Natural killer cell (primary cell): ENCODE results near the gene SH2D6. TPM values are rescaled to one million over a fixed set of nuclear protein-coding genes. Genes with fewer than 3 reads are reported as not detected.

ENCODE experiments used
- ATAC-seq, 3 donors: fragments of 150-1000 bp in 2 of 3; fragments of 200-7000 bp in 1 of 3; cut with Tn5 transposase; 1 replicate in 1 of 3; 2 replicates in 2 of 3; pipeline ENCODE4 v1.10.0; 2021; ENCODE audit warnings: mild to moderate bottlenecking in 2 of 3, moderate library complexity in 2 of 3
- DNase-seq, 2 donors: peaks; one replicate each; pipeline versions ENCODE4 v3.0.0 to v3.0.0-alpha.2; 2013 to 2021; ENCODE audit warnings: mixed read lengths in 1 of 2
- H3K27ac ChIP-seq: one replicate; pipeline ENCODE4 v1.5.1; 2013; ENCODE audit warnings: mild to moderate bottlenecking, low read length
- H3K27me3 ChIP-seq: one replicate; pipeline ENCODE4 v1.6.1; 2013; ENCODE audit warnings: low read length; ENCODE audit not compliant: control insufficient read depth, insufficient read depth
- H3K36me3 ChIP-seq: one replicate; pipeline ENCODE4 v1.6.1; 2013; ENCODE audit warnings: low read length; ENCODE audit not compliant: control insufficient read depth, insufficient read depth
- H3K4me1 ChIP-seq: one replicate; pipeline ENCODE4 v1.6.1; 2013; ENCODE audit warnings: low read length; ENCODE audit not compliant: control insufficient read depth, insufficient read depth
- H3K4me3 ChIP-seq: one replicate; pipeline ENCODE4 v1.5.1; 2013; ENCODE audit warnings: low read length
- H3K9me3 ChIP-seq: one replicate; pipeline ENCODE4 v1.6.1; 2013; ENCODE audit warnings: low read length; ENCODE audit not compliant: control insufficient read depth, insufficient read depth
- H3K27ac Mint-ChIP-seq, 2 donors: one replicate each; pipeline ENCODE4 v1.8.0; 2022; ENCODE audit warnings: mild to moderate bottlenecking in 2 of 2, mixed read lengths in 2 of 2, moderate library complexity in 1 of 2
- H3K27me3 Mint-ChIP-seq, 2 donors: one replicate each; pipeline ENCODE4 v1.8.0; 2022; ENCODE audit warnings: low read depth in 2 of 2, mixed read lengths in 2 of 2
- H3K36me3 Mint-ChIP-seq: one replicate; pipeline ENCODE4 v1.8.0; 2022; ENCODE audit warnings: mixed read lengths
- H3K4me1 Mint-ChIP-seq, 2 donors: one replicate each; pipeline ENCODE4 v1.8.0; 2022; ENCODE audit warnings: mixed read lengths in 2 of 2
- H3K4me3 Mint-ChIP-seq: one replicate; pipeline ENCODE4 v1.8.0; 2022; ENCODE audit warnings: mild to moderate bottlenecking, moderate library complexity, mixed read lengths
- H3K9me3 Mint-ChIP-seq, 2 donors: one replicate each; pipeline ENCODE4 v1.8.0; 2022; ENCODE audit warnings: mixed read lengths in 2 of 2
- WGBS: methylation state at CpG from one replicate; pipeline ENCODE4 v1.1.7; 2013; ENCODE audit warnings: missing lambda C conversion rate; ENCODE audit not compliant: insufficient coverage; 5-methylcytosine and 5-hydroxymethylcytosine counted together
- intact Hi-C: fragments of 100-400 bp; cut with micrococcal nuclease; formaldehyde crosslinking; loops from one replicate; pipeline ENCODE4 v1.14.2; 2022
- total RNA-seq, 4 donors: library from RNA; stranded (reverse); fragments of 120-200 nt in 1 of 4; gene quantifications; one replicate each; pipeline versions ENCODE4 v1.2.3 to v1.2.4, GENCODE V29; 2013 to 2022
- TF ChIP-seq, protein P1 (sequence below): fragments of 200-600 bp; IDR thresholded peaks from one replicate; pipeline ENCODE4 v1.8.0; 2022; ENCODE audit warnings: antibody characterized with exemption

SH2D6 gene
- total RNA-seq, 3 donors from 2014 or later (not counting 1 experiment from before 2014, with no cell fraction given): 0.21 to 0.57 TPM; not detected in 1

DNA sequence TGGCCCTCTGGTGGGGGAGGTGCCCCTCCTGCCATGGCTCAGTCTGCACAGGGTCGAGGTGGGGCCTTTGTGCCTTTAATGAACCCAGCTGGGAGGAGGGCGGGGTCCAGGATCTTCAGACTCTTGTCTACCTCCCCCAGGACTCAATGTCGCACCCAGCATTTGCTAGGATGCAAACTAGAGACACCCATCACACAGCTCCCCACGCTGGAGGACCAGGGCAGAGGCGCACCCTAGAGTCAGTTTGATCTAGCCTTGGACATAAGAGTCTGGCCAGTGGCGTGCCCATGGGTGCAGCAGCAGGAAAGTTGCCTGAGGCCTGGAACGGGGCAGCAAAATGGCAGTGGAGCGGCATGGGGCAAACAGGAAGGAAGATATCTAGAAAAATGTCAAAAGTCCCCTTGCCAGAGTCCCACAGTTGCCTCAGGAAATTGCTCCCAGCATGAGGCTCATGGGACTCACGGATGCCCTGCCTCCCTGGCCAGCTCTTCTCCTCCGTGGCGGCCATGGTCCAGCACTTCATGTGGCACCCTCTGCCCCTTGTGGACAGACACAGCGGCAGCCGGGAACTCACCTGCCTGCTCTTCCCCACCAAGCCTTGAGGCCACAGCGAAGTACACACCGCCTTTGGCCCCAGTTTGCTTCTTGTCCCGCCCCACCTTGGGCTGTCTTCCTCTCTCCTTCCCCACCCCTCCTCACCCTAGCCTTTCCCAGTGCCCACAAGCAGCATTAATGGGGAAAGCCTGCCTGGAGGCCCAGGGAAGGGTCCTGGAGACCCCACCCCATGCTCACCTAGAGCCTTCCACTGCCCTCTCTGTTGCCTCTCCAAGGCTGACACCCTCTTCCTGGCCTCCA is 17.7 kb downstream of the SH2D6 start:
- H3K27ac ChIP-seq: peak overlapping the region; percentile 78
- no peaks in the 10 kb centered on the region for H3K27me3 ChIP-seq
- H3K36me3 ChIP-seq: no peaks in the 10 kb centered on the region
- Mint-ChIP-seq H3K4me3 (peak overlapping the region; percentile 78), H3K27ac (peak overlapping the region; percentile 77 to 95), H3K4me1 (peaks cover 5 to 19% of the 10 kb centered on the region in 2 donors), H3K27me3 (no peaks in the 10 kb centered on the region), H3K9me3 (no peaks in the 10 kb centered on the region), H3K36me3 (no peaks in the 10 kb centered on the region)
- H3K4me1 ChIP-seq: peaks cover 20% of the 10 kb centered on the region
- intact Hi-C loops: no loop called here
- DNase-seq: no peak
- TF ChIP-seq, protein P1, sequence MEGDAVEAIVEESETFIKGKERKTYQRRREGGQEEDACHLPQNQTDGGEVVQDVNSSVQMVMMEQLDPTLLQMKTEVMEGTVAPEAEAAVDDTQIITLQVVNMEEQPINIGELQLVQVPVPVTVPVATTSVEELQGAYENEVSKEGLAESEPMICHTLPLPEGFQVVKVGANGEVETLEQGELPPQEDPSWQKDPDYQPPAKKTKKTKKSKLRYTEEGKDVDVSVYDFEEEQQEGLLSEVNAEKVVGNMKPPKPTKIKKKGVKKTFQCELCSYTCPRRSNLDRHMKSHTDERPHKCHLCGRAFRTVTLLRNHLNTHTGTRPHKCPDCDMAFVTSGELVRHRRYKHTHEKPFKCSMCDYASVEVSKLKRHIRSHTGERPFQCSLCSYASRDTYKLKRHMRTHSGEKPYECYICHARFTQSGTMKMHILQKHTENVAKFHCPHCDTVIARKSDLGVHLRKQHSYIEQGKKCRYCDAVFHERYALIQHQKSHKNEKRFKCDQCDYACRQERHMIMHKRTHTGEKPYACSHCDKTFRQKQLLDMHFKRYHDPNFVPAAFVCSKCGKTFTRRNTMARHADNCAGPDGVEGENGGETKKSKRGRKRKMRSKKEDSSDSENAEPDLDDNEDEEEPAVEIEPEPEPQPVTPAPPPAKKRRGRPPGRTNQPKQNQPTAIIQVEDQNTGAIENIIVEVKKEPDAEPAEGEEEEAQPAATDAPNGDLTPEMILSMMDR: no peak
- 94% methylated on average over 16 of the region's 16 CpGs for WGBS
- no peak overlapping the region for H3K4me3 ChIP-seq
- no peaks in the 10 kb centered on the region for H3K9me3 ChIP-seq
- ATAC-seq: no peak

DNA sequence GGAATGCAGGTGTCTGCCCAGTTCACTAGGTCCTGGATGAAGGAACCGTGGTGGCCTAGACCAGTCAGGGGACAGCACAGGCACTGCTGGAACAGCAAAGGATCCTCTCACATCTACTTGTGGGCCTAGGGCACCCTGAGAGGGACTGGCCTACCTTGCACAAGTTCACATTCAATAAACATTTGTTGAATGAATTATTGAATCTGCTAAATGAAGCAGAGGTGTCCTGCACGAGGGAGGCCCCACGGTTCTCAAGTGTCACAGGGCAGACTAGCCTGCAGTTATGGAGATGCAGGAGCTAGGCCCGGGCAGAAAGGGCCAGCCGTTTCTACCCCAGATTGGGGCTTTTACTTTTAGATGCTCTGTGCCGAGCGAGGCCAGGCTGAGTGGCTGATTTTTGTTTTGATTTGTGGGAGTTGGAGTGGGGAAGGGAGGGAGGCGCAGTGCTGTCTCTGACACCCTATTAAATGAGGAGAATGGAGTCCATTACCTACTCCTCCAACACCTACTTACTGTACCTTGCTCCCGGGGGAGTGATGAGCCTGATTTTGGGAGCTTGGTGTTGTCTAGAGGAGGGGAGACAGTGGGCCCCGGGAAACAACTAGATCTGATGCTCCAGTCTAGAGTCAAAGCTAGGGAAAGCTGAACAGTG is 18.4 kb downstream of the SH2D6 start:
- WGBS: 70% methylated on average over 9 of the region's 10 CpGs
- H3K27ac ChIP-seq: peak overlapping the region; percentile 78
- no peaks in the 10 kb centered on the region for H3K9me3 Mint-ChIP-seq
- H3K4me3 Mint-ChIP-seq: peak overlapping the region; percentile 89
- intact Hi-C loops: no loop called here
- H3K27me3 ChIP-seq: no peaks in the 10 kb centered on the region
- no peak overlapping the region for H3K4me3 ChIP-seq
- TF ChIP-seq, protein P1: no peak
- ATAC-seq (no peak), DNase-seq (no peak)
- peak overlapping the region; percentile 77 to 95 for H3K27ac Mint-ChIP-seq
- H3K36me3 Mint-ChIP-seq: no peaks in the 10 kb centered on the region
- peaks cover 20% of the 10 kb centered on the region for H3K4me1 ChIP-seq
- no peaks in the 10 kb centered on the region for H3K36me3 ChIP-seq
- H3K9me3 ChIP-seq: no peaks in the 10 kb centered on the region
- H3K27me3 Mint-ChIP-seq: no peaks in the 10 kb centered on the region
- peaks cover 5 to 19% of the 10 kb centered on the region in 2 donors for H3K4me1 Mint-ChIP-seq

DNA sequence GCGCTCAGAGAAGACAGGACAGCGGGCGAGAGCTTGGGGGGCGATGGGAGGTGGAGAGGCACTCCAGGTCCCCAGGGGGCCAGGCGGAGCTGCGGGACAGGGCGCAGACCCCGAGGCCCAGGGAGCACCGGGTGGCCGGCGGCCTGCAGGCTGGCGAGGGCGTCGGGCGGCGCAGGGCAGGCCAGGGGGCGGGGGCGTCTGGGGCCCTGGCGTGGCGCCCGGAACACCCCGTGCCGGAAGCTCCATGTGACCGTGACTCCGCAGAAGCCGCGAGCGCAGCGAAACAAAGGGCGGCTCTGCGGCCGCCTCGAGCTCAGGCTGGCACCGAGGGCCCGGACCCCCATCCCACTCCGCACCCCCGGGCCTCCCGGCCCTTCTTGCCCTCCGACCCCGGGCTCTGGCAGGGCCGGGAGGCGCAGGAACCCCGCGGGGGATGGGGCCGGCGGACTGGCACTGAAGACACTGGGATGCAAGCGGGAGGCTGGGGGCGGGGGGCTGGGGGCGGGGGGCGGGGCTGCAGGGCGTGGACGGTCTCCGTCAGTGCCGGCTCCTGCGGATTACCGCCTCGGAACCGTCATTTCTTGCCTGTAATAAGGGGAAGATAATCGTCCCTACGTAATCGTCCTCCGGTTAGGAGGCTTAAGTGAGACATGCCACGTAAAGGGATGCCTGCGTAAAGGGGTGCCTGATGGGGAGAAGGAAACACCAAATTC is 19.1 kb downstream of the SH2D6 start:
- TF ChIP-seq, protein P1: no peak
- Histone ChIP-seq H3K36me3 (no peaks in the 10 kb centered on the region), H3K27me3 (no peaks in the 10 kb centered on the region), H3K27ac (peak overlapping the region; percentile 79), H3K4me3 (peak overlapping the region; percentile 21), H3K4me1 (peaks cover 20% of the 10 kb centered on the region), H3K9me3 (no peaks in the 10 kb centered on the region)
- intact Hi-C loops: no loop called here
- Mint-ChIP-seq H3K4me1 (peaks cover 5 to 19% of the 10 kb centered on the region in 2 donors), H3K27me3 (no peaks in the 10 kb centered on the region), H3K36me3 (no peaks in the 10 kb centered on the region), H3K4me3 (peak overlapping the region; percentile 89), H3K9me3 (no peaks in the 10 kb centered on the region), H3K27ac (peak overlapping the region; percentile 77 to 95)
- DNase-seq: peak; percentile 81 to 89
- WGBS: 3% methylated on average over 58 of the region's 64 CpGs
- ATAC-seq: peak; percentile 90 to 93 (median 92)
